ENCODE data around the gene AGO4. TPM values are rescaled to one million over a fixed set of nuclear protein-coding genes. Genes with fewer than 3 reads are reported as not detected.
"Not testable (repeated sequence)": the region's sequence is repeated elsewhere in the genome, so short reads cannot be mapped to it uniquely, and the experiment has no call there.

Gene AGO4
- total RNA-seq, 1 donor from 2014 or later = 94.6 TPM

DNA sequence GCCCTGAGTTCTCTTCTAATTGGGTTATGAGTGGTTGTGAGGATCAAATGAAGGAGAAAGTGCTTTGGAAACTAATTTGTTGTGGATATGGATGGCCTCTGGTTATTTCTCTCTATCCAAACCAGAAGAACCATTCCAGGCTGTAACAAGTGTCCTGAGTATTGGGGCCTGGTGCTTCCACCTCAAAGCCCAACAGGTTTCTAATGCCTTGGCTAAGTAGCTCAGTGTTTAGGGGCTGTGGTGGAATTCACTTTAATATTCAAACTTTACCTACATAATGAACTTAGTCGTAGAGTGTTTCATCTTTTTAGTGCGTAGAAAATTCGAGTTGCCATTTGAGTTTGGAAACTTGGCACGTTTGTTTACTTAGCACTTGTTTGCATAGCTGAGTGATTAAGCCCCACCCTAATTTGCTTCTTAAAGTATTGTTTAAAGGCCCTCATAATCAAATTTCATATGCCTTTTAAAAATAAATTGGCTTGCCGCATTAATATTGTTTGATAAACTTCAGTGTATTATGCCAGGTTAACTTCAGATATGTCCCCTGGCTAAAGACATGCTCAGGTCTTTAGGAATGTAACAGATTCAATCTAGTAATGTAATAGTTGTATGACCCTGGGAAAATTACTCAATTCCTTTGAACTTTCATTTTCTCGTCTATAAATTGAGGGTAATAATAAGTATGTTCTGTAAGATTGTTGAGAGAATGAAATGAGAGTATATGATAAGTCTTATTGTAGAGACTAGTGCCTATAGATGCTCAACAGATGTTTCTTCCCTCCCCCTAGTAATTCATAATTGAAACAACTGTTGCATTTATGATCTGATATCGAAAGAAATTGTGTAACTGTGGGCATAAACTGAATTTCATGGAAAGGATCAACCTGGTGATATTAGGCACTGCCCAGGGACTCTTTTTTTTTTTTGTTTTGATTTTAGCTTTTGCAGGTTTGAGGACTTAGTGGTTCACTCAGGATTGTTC is 1.6 kb downstream of the AGO4 start:
- FAIRE-seq = no peak

DNA sequence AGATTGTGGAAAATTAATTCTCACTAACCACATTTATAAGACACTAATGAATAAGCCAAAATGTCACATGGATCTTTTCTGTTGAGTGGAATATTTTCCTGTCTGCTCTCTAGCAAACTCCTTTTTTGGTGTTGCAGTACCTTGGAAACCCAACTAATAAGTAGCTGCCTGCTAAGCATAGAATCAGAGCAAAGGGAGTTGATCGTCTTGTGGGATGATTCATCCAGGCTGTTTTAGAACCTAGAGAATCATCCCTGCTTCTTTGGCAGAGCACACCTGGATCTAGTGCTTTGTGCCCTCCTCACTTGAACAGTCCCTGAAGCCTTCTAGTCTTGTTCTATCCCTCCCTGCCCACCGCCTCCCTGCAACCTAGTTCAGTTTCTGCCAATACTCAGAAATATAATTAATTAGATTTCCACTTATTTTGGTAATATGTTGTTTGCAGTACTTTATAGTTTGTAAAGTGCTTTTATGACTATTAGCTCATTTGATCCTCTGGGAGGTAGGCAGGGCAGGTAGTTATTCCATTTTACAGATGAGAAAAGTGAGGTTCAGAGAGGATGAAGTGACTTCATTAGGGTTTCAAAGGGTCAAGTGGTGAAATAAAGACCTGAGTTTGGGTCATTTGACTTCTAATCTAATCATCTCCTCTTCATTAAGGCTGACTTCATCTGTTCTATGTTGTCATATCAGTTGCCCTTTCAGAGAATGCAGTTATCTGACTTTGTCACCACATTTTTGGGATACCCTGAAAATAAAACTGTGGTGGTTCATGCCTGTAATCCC is 2.5 kb downstream of the AGO4 start:
- no peak for DNase-seq (ENCODE audit: low spot score in 2 of 2)
- no peak for FAIRE-seq

More for the DNA sequence above, 1.6 kb downstream of the AGO4 start:
- DNase-seq (ENCODE audit: low spot score in 2 of 2) = no peak

DNA sequence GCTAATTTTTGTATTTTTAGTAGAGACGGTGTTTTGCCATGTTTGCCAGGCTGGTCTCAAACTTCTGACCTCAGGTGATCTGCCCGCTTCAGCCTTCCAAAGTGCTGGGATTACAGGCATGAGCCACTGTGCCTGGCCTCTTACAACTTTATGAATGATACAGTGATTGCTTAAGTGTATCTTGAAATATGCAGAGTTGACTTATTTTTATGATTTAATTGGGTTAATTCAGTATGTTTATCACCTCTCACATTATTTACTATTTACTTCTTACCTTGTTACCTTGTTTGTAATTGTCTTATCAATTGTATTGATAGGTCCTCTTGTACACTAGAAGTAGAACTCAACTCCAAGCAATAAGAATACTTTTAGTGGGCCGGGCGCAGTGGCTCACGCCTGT is 4.9 kb downstream of the AGO4 start:
- not testable (repeated sequence) for FAIRE-seq; DNase-seq (ENCODE audit: low spot score in 2 of 2)

DNA sequence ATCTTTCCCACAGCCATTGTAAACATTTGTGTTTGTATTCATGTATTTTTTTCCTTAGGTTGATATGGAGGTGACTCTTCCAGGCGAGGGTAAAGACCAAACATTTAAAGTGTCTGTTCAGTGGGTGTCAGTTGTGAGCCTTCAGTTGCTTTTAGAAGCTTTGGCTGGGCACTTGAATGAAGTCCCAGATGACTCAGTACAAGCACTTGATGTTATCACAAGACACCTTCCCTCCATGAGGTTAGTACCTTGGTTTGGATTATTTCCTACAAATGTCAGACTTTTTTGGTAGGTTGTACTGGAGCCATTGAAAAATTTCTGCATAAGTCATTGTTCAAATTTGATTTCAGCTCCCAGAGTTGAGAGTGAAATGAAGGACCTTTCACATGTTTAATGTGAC is 17.4 kb downstream of the AGO4 start:
- FAIRE-seq = no peak
- DNase-seq (ENCODE audit: low spot score in 2 of 2) = no peak

DNA sequence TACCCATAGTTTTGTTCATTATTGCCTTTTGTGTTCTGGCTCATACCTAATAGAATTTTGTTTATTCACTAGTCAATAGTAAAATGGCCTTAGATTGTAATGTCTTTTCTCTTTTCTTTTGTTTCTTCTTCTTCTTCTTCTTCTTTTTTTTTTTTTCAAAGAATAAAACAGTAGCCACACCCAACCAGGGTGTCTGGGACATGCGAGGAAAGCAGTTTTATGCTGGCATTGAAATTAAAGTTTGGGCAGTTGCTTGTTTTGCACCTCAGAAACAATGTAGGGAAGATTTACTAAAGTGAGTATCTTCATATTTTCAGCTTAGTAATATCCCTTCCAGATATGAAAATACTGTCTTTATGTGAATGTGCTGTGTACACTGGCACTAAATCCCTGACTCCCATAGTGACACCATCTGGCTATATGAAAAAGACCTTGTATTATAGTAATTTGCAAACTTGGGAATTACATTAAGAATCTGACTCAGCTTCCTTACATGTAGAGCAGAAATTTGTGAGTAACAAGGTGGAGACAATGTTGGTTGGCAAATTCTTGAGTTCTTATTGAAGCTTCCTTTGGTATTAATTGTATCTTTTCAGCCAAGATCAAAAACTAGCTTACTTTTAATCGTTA is 24.6 kb downstream of the AGO4 start:
- no peak for DNase-seq (ENCODE audit: low spot score in 2 of 2)
- no peak for FAIRE-seq

DNA sequence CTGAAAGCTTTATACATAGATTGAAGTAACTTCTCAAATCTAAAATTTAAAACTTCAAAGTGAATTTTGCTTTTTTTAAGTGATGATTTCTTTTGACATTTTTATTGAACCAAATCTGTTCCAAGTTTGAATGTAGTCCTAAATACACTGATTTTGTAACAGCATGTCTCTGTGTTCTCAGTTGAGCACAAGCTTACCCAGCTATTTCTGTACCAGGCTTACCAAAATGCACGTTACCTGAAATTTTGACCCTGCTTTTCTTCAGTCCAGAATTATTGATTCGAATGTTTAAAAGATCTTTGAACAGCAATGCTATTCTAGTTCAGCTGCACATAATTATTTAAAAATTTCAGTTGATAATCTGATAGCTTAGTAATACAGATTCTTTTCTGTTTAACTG is 25.6 kb downstream of the AGO4 start:
- FAIRE-seq (no peak), DNase-seq (ENCODE audit: low spot score in 2 of 2) (no peak)

DNA sequence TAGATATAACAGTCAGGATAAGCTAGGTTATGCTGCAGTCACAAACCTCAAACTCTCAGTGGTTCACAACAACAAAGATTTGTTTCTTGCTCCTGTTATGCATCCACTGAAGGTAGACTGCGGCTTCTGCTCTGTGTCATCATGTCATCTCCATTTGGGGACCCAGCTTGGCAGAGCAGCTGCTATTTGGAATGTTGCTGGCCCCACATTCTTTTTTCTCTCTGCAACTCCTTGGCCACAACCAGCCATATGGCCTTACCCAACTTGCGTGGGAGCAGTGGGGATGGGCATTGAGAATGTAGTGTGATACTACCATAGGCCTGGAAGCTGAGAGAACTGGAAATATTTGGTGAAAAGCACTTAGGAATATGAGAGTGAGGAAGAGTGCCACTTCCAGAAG is 26.4 kb downstream of the AGO4 start:
- FAIRE-seq = no peak
- no peak for DNase-seq (ENCODE audit: low spot score in 2 of 2)

DNA sequence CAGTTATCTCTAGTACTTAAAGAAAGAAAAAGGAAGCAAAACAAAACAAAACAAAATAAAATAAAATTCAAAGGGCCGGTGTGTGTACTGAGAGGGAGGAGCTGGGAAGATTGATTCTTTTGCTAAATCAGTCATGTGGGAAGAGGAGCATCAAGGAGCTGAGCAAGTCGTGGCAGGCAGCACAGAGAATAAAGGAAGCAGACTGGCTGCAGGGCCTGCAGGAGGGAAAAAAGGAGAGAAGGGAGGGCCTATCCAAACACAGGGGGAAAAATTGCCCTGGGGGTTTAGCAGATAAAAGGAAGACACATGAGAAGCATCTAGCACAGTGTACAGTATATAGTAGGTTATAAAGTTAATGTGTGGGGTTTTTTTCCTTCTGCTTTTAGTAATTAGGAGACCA is 27.6 kb downstream of the AGO4 start:
- FAIRE-seq = no peak

DNA sequence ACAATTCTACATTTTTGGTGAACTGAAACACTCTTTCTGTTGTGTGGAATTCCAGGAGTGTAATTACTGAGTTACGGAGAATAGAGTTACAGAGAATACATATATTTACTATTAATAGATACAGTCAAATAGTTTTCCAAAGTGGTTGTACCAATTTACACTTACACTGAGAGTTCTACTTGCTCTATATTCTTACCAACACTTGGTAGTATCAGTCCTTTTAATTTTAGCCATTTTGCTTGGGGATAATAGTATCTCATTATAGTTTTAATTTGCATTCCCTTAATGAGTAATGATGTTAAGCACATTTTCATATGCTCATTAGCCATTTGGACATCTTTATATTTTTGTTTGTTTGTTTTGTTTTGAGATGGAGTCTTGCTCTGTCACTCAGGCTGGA is 28.9 kb downstream of the AGO4 start:
- no peak for DNase-seq (ENCODE audit: low spot score in 2 of 2)
- no peak for FAIRE-seq

More for the DNA sequence above, 27.6 kb downstream of the AGO4 start:
- no peak for DNase-seq (ENCODE audit: low spot score in 2 of 2)

DNA sequence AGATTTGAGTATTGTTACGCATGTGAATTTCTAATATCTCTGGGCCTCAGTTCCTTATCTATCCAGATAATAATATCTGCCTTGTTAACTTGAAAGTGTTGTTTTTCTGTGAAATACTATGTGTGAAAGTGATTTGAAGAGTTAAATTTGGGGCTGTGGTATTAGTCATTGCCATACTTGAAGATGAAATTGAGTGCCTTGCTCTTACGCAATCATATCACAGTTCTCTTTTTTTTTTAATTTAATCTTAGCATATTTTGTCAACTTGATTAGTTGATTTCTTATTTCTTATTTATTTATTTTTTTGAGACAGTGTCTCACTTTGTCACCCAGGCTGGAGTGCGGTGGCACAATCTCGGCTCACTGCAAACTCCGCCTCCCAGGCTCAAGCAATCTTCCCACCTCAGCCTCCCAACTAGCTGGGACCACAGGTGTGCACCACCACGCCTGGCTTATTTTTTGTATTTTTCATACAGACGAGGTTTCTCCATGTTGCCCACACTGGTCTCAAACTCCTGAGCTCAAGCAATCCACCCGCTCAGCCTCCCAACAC is 31.0 kb downstream of the AGO4 start:
- no peak for DNase-seq (ENCODE audit: low spot score in 2 of 2)
- FAIRE-seq = no peak

DNA sequence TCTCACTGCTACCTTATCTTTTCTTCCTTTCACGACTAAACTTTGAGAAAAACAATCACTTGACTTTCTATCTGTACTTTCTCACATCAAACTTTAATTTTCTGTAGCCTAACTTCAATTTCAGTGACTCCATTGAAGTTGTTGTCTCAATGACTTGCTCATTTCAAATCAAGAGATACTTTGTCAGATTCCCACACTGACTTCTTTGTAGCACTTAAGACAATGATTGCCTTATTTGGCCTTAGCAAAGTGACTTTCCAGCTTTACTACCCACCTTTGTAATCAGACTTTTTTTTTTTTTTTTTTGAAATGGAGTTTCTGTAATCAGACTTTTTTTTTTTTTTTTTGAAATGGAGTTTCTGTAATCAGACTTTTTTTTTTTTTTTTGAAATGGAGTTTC is 37.0 kb downstream of the AGO4 start:
- FAIRE-seq (peak; percentile 94), DNase-seq (ENCODE audit: low spot score in 2 of 2) (no peak)

DNA sequence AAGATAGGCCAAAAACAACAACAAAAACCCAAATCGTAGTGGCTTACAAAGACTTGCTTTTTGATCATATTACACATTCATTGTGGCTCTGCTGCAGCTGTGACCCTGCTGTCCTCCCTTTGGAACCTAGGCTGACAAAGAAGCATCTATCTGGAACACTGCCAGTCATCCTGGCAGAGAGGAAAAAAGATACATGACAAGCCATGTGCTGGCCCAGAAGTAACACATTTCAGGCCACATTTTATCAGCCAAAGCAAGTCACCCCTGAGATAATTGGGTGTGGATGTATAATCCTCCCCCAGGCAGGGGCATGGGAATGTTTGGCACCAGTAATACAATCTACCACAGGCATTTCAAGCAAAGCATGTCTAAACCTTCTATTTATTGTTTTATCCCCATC is 38.0 kb downstream of the AGO4 start:
- DNase-seq (ENCODE audit: low spot score in 2 of 2) = no peak
- FAIRE-seq = no peak

DNA sequence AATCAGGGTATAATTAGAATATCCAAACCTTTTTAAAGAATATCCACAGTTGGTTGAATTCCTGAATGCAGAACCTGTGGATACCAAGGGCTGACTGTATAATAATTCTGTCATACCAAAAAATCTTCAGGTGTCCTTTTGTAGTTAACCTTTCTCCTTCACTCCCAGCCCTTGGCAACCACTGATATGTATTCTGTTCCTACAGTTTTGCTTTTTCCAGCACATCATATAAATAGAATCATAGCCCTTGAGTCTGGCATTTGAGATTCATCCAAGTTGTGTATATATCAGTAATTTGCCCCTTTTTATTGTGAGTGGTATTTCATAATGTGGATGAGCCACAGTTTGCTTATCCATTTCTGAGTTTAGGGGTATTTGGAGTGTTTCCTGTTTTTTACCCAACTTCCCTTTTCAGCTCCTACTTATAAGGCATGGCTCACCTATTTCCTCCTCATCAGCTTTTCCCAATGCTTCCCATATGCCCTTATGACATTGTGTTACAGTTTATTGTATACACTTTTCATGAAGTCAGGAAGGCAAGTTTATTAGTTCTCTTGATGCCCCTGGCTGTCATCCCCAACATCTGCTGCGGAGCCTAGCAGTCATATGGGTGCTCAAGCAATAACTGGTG is 40.2 kb downstream of the AGO4 start:
- FAIRE-seq = no peak
- DNase-seq (ENCODE audit: low spot score in 2 of 2) = no peak

DNA sequence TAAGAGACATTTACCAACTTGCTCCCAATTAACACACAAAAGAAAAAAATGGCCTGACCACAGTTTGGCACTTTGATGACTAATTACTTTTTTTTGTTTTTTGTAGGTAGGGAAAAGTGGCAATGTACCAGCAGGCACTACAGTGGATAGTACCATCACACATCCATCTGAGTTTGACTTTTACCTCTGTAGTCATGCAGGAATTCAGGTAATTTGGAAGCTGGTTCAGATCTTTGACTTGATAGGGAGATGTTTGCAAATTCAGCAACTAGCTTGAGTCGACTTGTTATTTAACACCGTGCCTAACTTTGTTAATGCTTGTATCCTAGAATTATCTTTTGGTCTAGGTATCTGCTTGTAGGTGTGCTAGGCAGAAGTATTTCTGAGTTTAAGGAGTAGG is 42.2 kb downstream of the AGO4 start:
- FAIRE-seq (no peak), DNase-seq (ENCODE audit: low spot score in 2 of 2) (no peak)

DNA sequence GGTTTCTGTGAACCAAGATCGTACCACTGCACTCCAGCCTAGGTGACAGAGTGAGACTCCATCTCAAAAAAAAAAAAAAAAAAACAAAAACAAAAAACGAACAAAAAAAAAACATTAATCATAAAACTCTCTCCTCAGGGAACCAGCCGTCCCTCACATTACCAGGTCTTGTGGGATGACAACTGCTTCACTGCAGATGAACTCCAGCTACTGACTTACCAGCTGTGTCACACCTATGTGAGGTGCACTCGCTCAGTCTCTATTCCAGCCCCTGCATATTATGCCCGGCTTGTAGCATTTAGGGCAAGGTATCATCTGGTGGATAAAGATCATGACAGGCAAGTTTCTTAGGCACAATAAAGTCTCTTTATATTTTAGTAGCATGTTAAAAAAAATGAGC is 42.9 kb downstream of the AGO4 start:
- no peak for FAIRE-seq
- DNase-seq (ENCODE audit: low spot score in 2 of 2) = no peak

DNA sequence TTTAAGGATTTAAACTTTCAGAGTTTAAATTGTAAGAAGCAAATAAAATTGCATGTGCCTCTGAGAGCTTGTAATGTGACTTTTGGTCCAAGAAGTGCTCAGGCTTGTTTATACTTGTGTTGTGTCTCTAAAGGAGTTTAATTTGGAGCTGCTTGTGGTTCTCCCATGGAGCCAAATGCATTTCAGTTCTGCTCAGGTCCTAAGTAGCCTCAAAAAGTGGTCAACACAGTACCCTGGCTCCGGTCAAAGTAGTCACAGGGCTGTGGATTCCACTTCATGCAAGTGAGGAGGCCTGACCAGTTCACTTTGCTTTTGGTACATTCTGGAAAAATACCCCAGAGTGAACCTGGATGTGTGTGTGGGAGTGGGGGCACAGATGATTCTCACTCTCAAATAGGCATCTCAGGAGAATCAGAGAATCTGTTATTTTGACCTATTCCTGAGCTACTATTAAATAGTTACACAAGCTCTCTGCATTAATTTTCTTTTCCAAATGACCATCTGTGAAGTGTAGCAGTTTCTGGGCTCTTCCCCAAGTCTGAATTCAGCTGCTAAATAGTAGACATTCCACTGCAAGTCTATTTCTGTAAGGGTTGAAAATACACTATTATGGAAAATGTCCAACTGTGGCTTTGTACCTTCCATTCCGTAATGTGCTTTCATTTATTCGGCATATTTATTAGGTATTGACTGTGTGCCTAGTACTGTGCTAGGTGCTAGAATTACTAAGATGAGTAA is 43.5 kb downstream of the AGO4 start:
- no peak for FAIRE-seq
- no peak for DNase-seq (ENCODE audit: low spot score in 2 of 2)

DNA sequence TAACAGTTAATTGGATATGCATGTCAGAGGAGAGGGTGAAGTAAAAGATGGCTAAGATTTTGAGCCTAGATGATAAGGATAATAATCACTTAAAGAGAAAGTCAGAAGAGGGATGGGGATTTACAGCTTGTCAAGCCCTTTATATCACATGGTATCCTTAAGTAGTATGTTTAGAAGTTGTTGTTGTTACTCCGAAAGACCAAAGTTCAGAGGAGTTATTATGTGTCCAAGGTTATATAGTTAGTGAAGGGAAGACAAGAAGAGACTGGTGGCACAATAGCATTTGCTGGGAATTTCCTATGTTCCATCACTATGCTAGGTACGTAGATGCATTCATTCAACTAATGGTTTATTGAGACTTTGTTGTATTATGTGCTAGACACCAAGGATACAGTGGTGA is 44.4 kb downstream of the AGO4 start:
- DNase-seq (ENCODE audit: low spot score in 2 of 2) (no peak), FAIRE-seq (no peak)

DNA sequence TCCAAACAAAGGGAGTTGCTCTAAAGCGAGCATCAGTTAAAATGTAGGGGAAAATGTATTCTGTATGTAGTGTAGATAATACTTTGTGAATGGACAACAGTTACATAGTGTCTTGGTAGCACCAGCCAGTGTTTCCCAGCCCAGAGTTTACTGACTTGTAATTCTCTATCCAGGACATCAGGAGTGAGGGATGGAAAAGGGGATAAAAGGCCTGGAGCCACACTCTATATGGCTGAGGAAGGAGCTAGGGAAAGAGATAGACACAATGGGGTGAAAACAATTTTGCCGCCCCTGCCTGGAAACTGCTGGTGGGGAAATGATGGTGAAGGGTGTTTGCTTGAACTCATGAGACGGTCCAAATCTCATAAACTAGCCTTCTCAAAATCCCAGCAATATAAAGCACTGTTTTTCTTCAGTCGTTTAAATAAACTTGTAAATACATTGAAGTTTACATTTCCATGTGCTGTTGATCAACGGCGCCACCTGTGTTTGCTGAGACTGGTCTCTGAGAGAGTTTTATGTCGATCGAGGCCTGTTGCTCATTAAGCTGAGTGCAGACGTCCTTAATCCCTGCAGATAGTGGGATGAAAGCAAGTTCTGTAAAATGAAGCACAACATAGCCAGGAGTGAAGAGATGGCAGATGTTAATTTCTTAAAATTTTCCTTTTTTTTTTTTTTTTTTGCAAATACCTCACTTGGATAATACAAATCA is 47.3 kb downstream of the AGO4 start:
- DNase-seq (ENCODE audit: low spot score in 2 of 2) = no peak
- FAIRE-seq = no peak

DNA sequence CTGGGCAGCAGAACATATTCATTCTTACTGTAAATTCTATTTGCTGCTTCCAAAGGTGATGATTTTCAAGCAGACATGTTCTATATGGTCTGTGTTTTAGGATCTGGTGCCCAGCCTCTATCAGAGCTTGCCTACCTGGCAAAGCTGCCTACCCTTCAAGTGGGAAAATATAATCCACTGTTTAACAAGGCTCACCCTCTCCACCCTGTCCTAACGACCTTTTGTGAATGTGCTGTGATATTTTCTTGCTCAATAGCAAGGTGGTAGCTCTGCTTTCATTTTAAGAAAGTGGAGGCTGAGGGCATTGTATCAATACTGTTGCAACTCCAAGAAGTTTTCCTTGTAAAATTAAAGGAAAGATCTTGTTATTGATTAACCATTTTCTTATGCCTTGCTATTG is 49.1 kb downstream of the AGO4 start:
- FAIRE-seq = no peak
- DNase-seq (ENCODE audit: low spot score in 2 of 2) = no peak

Measured in frontal cortex (tissue), 4 donors.